Iris pigment epithelial cell (primary cell): ENCODE measurements around the gene GMPS.
"Not testable (repeated sequence)": the region's sequence is repeated elsewhere in the genome, so short reads cannot be mapped to it uniquely, and the experiment has no call there.

ENCODE experiments used
- DNase-seq: peaks from one replicate; pipeline ENCODE4 v3.0.0-alpha.2; 2011; ENCODE audit warnings: low read depth

The GMPS gene

DNA sequence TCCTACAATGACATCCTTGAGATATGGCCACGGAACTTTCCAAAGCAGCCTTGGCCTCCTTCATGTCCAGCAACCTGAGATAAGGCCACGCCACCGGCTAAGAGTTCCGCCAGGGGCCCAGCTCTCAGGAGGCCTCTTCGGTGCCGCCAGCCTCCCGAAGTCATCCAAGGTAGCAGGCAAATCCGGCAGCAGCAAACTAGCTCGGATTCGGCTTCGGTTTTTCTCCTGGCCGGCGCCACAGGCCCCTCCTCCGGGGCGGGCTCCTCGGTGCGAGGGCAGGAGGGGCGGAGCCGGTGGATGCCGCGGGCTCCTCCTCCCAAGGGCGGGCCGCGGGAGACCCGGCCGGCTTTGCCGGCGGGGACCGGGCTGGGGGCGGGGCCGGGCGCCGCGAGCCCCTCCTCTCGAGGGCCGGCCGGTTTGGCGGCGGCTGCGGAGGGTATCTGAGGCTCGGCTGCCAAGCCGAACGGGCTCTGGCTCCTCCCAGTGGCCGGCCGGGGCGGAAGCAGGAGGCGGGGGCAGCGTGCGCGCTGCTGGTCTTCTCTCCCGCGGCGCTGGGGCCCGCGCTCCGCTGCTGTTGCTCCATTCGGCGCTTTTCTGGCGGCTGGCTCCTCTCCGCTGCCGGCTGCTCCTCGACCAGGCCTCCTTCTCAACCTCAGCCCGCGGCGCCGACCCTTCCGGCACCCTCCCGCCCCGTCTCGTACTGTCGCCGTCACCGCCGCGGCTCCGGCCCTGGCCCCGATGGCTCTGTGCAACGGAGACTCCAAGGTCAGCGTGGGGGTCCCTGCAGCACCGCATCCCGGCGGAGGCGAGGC is at the start of gene GMPS:
Gene GMPS, plus strand, starts transcription at position 518 of the 812 bp plus-strand sequence. Its CDS starts 221 bp downstream, at position 739.
- peak; percentile 93 for DNase-seq

DNA sequence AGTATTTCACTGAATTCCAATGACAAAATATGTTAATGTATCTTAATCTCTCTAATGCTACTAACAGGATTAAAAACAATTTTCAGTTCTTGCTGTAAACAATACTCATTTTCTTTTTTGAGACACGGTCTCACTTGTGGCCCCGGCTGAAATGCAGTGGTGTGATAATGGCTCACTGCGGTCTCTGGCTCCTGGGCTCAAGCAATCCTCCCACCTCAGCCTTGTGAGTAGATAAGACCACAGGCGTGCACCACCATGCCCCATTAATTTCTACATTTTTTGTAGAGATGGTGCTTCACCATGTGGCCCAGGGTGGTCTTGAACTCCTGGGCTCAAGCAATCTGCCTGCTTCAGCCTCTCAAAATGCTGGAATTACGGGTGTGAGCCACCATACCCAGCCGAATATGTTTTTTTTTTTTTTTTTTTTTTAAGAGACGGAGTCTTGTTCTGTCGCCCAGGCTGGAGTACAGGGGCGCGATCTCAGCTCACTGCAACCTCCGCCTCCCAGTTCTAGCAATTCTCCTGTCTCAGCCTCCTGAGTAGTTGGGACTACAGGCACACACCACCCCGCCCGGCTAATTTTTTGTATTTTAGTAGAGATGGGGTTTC is 41.9 kb upstream of the GMPS start:
- DNase-seq: not testable (repeated sequence)

DNA sequence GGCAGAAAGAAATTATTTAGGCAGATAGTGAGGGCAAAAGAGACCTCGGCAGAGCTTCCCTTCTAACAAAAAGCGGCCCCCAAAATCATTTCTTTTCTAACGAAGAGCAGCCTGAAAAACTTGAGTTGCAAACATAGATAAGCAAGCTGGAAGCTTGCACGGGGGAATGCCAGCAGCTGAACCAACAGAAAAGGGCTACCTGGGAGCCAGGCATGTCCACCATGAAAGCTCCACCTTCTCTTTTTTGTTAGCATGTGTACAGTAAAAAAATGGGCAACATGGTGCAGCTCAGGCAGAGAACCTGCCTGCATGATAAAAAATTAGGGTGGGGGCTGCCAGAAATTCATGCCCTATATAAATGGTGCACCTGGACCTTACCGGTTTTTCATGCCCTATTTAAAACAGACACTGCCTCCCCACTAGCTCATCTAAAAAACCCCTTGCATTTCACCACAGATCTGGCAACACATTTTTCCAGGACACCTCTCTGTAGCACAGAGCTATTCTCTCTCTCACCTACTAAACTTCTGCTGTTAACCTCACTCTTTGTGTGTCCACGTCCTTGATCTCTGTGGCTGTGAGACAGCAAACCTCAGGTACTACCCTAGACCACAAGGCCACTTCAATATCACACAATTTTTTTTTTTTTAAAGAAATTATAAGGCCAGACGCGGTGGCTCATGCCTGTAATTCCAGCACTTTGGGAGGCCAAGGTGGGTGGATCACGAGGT is 34.9 kb upstream of the GMPS start:
- DNase-seq: no peak

DNA sequence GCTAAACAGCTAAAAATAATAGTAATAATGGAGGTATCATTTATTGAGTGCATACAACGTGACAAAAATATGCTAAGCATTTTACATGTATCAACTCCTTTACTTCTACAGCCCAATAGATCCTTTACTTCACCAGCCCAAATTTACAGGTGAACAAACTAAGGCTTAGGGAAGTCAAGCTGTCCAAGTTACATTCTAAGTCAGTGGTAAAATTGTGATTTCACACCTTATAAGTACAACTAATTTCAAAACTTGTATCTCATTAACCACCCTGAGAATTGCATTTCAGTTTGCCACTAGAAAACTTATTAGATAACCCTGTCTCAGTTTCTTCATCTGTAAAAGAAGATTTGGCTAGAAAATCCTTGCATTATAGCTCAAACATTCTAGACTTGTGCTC is 26.9 kb upstream of the GMPS start:
- no peak for DNase-seq

DNA sequence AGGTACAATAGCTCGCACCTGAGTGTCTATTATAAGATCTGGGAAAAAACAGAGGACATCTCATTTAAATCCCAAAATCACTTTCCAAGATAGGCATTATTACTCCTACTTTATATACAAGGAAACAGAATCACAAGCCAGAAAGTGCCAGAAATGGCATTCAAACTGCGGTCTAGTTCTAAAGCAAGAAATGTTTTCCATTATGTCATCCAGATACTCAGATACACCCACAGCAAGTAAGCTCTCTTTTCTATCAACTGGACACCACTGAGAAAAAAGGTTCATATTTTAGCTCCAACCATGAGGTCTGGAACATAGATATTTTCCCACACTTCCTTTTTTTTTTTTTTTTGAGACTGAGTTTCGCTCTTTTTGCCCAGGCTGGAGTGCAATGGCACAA is 24.3 kb upstream of the GMPS start:
- no peak for DNase-seq

DNA sequence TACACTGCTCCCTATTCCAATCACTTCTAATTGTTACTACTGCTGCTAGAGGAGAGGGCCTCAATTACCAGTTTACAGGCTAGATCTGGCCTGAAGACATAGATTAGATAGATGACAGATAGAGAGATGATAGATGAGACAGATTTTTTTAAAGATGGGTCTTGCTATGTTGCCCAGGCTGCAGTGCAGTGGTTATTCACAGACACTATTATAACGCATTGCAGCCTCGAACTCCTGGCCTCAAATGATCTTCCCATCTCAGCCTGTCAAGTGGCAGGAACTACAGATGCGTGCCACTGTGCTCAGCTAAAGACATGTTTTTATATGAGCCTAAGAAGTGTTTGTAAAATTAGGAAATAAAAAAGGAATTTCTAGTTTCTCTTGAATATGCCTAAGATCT is 22.5 kb upstream of the GMPS start:
- no peak for DNase-seq

DNA sequence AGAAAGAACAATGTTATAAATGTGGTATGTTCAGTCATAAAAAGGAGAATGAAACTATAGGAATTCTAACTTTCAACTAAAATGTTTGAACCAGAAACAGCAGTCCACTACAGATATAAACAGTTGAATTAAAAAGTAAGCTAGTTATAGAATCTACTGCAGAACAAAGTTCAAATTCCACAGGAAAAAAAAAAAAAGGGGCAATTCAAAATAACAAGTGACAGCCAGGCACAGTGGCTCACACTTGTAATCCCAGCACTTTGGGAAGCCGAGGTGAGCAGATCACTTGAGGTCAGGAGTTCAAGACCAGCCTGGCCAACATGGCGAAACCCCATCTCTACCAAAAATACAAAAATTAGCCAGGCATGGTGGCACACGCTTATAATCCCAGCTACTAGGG is 21.0 kb upstream of the GMPS start:
- DNase-seq: not testable (repeated sequence)

DNA sequence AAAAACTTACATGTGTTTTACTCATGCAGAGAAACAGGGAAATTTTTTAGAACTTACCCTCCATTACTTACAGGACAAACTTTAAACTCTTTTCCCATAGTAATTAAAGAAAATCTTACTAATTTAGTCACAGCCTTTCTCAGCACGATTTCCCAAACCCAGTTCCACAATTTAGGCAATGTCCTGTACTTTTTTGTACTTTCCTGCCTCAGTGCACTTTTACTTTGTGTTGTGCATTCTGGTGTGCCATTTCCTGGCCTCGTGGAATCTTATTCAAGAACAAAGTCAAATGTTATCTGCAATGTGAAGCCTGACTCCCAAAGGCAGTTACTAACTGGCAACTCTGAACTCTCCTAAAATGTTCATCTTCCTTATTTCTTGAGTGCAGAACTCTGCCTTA is 18.1 kb upstream of the GMPS start:
- DNase-seq: no peak

DNA sequence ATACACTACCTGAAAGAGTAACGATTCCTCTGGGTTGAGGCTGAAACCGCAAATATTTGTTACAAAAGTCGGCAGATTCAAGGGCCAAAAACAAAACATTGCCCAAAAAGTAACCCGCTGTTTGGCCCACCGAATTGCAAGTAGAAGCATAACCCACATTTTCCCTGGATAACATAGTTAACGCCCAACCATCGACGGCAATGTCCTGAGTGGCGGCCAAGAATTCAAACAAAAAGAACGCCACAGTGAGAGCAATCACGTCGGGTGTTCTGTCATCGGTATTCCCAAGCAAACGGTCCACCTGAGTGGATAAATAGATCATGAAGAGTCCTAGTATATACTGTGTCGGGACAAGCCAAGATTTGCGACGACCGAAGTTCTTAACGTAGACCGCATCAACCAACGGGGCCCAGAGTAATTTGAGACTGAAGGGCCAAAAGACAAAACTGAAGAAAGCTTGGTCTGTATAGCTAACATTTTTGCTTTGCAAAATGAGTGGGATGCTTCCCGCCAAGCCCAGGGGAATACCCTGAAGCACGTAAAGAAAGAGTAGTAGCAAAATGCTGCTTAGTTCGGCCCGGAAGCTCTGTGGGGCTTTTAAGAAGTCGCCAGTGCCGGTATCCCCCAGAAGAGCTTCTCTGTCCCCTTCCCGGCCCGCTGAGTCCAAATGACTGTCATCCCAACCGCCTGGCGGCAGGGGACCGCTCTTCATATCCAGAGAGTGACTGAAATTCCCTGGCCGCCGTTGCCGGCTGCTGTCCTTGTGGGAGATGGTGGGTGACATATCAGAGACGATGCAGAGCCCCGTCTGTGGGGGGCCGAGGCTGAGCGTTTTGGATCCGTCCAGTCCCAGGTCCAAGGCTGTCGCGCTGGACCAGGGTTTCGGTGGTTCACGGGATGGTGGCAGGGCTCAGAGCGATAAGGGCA is 17.0 kb upstream of the GMPS start:
- peak; percentile 31 for DNase-seq

DNA sequence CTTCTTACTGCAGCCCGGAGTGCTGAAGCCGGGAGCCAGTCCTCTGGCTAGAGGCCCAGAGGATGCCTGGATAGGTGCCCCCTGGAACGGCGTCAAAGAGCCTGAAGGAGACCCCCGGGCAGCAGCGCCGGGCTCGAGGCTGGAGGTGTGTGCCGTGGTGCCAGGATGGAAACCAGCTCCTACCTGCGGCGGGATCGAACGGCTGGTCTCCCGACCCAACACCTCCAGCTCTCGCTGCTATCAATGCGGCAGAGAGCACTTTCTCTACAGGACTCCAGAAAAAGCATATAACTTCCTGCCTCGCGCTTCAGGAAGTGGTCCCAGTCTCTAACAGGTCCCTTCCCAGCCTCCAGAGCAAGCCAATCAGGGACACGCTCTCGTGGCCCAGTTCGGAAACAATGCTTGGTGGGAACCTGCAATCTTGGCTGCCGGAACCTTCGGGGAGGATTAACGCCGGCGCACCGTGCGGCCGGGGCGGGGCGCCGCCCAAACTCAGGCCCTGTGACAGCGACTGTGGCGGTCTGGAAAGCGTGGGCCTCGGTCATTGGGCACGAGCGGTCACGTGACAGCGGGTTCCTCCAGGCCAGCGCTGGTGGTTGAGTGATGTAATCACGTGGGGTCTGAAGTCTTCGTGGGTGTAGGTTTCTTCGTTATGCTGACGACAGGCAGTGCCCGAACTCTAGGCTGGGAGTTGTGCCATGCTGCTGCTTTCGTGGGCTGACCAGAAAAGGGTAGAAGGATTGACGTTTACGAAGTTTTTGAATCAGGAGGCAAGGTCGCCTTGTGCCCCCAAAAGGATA is 16.1 kb upstream of the GMPS start, which contains the start of gene SLC33A1:
Gene SLC33A1, minus strand, starts transcription at position 287 of the 800 bp plus-strand sequence. CDS start 430 bp downstream, outside the sequence.
- DNase-seq: peak; percentile 99

DNA sequence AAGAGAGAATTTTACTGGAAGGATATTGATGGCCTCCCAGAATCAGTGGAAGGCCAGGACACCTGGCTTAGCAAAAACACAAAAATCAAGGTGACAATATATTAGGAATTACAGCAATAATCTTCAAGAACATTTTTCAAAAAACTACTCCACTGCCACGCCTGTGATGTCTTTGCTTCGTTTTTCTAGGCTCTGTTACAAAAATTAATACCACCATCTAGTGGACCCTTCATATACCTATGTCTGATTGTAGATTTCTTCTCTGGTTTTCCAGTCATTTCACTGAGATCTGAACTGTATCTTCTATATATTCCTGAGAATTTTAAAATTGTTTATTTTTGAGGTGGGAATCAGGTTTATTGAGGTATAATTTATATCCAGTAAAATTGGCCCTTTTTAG is 10.6 kb upstream of the GMPS start:
- DNase-seq: peak; percentile 35

DNA sequence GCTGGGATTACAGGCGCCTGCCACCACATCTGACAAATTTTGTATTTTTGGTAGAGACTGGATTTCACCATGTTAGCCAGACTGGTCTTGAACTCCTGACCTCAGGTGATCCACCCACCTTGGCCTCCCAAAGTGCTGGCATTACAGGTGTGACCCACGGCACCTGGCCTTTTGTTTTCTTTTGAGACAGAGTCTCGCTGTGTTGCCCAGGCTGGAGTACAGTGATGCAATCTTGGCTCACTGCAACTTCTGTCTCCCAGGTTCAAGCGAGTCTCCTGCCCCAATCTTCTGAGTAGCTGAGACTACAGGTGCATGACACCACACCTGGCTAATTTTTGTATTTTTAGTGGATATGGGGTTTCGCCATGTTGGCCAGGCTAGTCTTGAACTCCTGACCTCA is 10.0 kb upstream of the GMPS start:
- not testable (repeated sequence) for DNase-seq

DNA sequence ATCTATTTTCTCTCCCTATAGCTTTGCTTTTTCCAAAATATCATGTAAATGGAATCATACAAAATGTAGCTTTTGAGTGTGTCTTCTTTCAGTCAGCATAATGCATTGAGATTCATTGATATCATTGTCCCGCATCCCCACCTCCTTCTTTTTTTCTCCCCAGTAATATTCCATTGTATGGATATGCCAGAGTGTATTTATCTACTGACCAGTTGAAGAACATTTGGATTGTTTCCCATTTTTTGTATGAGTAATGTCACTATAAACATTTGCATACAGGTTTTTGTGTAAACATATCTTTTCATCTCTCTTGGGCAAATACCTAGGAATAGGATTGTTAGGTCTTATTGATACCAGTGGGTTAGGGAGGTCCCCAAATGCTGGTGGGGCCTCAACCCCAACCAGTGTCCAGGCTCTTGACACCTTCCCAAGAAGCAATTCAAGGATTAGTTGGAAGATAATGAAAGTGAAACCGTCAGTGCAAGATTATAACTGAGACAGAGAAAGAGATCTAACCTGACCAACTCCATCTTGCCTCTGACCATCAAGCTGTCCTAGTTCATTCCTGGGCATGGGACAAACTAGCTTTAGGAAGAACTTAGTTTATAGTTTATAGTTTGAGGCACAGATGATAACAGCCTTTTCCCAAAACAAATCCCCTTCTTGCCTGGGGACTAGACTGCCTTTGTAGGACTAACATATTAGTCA is 8.8 kb upstream of the GMPS start:
- no peak for DNase-seq

DNA sequence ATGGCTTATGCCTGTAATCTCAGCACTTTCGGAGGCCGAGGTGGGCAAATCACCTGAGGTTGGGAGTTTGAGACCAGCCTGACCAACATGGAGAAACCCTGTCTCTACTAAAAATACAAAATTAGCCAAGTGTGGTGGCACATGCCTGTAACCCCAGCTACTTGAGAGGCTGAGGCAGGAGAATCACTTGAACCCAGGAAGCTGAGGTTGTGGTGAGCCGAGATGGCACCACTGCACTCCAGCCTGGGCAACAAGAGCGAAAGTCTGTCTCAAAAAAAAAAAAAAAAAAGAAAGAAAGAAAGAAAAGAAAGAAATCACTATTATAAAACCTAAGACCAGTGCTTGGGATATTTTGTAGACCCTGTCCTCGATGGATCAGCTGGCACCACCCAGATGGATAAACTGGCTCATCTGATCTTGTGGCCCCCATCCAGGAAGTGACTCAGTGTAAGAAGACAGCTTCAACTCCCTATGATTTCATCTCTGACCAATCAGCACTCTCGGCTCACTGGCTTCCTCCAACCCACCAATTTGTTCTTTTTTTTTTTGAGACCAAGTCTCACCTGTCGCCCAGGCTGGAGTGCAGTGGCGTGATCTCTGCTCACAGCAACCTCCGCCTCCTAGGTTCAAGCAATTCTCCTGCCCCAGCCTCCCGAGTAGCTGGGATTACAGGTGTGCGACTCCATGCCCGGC is 8.0 kb upstream of the GMPS start:
- DNase-seq: peak; percentile 86

DNA sequence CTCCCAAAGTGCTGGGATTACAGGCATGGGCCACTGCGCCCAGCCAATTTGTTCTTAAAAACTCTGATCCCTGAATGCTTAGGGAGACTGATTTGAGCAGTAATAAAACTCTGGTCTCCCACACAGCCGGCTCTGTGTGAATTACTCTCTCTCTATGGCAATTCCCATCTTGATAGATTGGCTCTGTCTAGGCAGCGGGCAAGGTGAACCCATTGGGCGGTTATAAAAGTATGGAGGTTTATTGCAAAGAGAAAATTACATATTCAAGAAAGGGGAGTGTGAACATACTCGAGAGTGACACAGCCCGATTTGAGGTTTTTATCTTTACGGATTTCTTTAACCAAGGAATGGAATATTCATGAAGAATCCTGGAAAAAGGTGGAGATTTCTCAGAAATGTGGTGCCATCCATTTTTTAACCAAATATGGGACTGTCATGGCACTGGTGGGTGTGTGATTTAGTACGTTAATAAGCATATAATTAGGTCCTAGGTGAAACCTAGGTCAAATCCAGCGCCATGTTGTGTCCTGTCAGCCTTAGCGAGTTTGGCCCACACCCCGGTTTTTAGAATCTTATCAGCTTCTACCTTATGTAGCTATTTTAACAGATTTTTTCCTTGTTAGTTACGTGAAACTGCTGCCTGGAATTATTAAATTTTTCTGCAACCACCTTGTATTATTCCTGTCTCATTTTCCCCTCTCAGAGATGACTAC is 7.2 kb upstream of the GMPS start:
- DNase-seq: no peak

DNA sequence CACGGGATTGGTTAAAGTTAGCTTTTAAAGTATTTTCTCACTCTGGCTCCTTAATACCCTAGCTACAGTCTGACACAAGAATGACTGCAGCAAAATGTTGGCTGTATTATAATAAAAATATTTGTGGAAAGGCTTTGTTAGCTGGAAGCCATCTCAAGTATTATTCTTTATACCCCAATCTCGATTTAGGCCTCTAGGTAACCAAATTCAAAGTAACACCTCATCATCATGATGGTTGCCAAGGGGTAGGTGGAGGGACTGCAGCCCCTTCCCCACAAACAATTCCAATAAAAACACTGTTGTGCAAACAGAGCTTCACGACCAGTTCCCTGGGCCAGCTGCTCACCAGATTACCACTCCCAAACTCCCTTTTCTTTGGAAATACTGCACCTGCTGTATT is 759 bp upstream of the GMPS start:
- no peak for DNase-seq

DNA sequence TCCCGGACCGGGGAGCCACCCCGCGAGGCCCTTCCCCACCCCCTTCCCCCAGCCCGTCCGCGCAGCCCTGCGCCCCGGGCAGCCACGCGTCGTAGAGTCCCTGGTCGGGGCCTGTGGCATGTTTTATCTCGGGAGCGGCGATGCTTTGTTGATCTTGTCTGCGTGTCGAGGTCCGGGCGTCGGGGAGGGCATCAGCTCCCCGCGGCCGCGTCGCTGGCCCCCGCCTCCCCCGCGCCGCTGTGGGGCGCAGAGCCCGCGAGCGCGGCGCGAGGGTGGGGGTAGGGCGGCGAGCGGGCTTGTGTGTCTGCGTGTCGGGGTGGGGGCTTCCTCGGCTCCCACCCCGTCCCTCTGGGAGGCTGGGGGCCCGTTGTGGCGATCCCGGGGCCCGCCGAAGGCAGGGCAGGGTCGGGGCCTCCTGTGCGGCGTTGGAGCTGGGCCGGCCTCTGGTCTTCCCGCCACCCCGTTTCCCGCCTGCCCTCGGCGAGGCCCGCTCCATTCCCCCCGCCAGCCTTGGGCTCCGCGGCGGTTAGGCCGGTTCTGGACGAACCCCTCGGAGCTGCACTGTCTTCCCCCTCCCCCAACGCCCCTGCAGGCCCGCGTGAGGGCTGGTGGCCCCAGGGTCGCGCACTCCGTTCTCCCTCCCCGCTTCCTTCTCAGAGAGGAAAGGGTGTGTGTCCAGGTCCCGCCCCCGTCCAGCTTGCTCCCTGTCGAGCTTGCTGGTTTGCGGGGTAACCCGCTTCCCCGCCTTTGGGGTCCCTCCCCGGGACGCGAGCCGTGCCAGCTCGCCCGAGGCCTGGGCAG is 695 bp downstream of the GMPS start:
- peak; percentile 42 for DNase-seq

DNA sequence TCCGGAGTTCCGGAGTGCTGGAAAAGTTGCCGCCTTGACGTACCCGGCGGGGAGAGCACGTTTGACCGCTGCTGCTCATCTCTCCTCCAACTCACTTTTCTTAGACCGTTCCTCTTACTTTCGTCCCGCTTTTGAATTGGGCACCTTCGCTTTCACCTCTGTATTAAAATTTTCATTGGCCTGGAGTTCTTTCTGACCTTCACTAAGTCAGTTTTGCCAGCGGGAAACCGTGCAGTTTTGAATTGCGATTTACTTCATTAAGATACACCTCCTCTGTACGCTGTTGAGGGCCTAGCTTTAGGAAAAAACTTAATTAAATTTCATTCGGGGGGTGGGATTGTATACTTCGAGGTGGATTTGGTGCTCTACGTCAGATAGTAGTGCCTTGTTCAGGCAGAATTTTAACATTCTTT is 1.3 kb downstream of the GMPS start:
- peak; percentile 42 for DNase-seq
